Retinal pigment epithelial cell (primary cell): ENCODE results near the gene EXPH5.
A peak's percentile ranks its signal among the peaks of the same experiment; 100 is the strongest.

ENCODE experiments used
- DNase-seq: peaks from one replicate; pipeline ENCODE4 v3.0.0-alpha.2; 2010; ENCODE audit warnings: low read depth
- H3K4me3 ChIP-seq: 2 replicates; pipeline ENCODE4 v1.5.1; 2011; ENCODE audit warnings: mild to moderate bottlenecking, low read length, control low read depth, moderate library complexity
- CTCF ChIP-seq: conservative IDR thresholded peaks from 2 replicates; pipeline ENCODE4 v1.5.1; 2011; ENCODE audit warnings: low read depth, low read length, control low read depth, inconsistent platforms

Gene EXPH5

GRCh38 chr11:108561535-108561991 lies 32.0 kb downstream of the EXPH5 start:
- DNase-seq, result peak; percentile 73
- no peak overlapping the region for H3K4me3 ChIP-seq
- no peak for TF ChIP-seq CTCF

GRCh38 chr11:108559904-108560303 lies 33.7 kb downstream of the EXPH5 start:
- no peak for DNase-seq
- TF ChIP-seq CTCF, result no peak
- no peak overlapping the region for H3K4me3 ChIP-seq

GRCh38 chr11:108559340-108559739 lies 34.2 kb downstream of the EXPH5 start:
- no peak overlapping the region for H3K4me3 ChIP-seq
- no peak for TF ChIP-seq CTCF
- DNase-seq, result no peak

GRCh38 chr11:108558222-108558621 lies 35.3 kb downstream of the EXPH5 start:
- TF ChIP-seq CTCF, result no peak
- no peak for DNase-seq

GRCh38 chr11:108556019-108556418 lies 37.5 kb downstream of the EXPH5 start:
- no peak for TF ChIP-seq CTCF
- H3K4me3 ChIP-seq, result no peak overlapping the region
- no peak for DNase-seq

More at GRCh38 chr11:108558222-108558621, 35.3 kb downstream of the EXPH5 start:
- no peak overlapping the region for H3K4me3 ChIP-seq

GRCh38 chr11:108551651-108552462 lies 41.7 kb downstream of the EXPH5 start:
- no peak overlapping the region for H3K4me3 ChIP-seq
- no peak for TF ChIP-seq CTCF
- DNase-seq, result peak; percentile 60

- DNase-seq, result no peak
- TF ChIP-seq CTCF, result no peak
- H3K4me3 ChIP-seq, result no peak overlapping the region
Observed at GRCh38 chr11:108549319-108549885, 44.2 kb downstream of the EXPH5 start.
